NOMO-1 (cell line): ENCODE results near the gene PSMD8.
A peak's percentile ranks its signal among the peaks of the same experiment; 100 is the strongest.

Experiments
- DNase-seq, 2 experiments: peaks; one replicate each; lab custom pipeline; 2025; ENCODE audit not compliant: unreplicated experiment in 2 of 2; lab: John Stamatoyannopoulos, UW

The PSMD8 gene

DNA sequence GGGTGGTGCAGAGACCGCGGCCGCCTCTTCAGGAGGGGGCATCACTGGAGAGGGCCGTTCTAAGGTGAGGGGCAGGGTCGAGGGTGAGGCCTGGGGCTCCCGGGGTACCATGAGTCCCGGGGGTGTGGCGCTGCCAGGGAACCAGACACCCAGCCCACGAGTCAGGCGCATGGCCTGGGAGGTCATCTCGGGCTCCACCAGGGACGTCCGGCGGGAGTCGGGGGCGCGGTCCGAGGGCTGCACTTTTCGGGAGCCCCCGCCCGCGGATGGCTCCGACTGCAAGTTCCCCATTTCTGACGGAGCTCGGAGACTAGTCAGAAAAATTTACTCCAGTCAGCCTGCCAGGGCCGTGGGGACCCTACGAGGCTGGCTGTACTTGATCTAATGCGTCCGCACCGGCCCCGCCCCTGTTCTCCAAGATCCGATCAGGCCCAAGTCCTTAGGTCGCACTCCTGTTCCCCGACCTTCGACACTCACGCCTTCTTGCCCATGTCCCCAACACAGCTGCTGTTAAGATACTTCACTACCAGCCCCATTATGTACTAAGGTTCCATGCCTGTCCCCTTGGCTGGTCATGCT, 12.7 kb downstream of the PSMD8 start:
- DNase-seq, result peak; percentile 41 to 62

DNA sequence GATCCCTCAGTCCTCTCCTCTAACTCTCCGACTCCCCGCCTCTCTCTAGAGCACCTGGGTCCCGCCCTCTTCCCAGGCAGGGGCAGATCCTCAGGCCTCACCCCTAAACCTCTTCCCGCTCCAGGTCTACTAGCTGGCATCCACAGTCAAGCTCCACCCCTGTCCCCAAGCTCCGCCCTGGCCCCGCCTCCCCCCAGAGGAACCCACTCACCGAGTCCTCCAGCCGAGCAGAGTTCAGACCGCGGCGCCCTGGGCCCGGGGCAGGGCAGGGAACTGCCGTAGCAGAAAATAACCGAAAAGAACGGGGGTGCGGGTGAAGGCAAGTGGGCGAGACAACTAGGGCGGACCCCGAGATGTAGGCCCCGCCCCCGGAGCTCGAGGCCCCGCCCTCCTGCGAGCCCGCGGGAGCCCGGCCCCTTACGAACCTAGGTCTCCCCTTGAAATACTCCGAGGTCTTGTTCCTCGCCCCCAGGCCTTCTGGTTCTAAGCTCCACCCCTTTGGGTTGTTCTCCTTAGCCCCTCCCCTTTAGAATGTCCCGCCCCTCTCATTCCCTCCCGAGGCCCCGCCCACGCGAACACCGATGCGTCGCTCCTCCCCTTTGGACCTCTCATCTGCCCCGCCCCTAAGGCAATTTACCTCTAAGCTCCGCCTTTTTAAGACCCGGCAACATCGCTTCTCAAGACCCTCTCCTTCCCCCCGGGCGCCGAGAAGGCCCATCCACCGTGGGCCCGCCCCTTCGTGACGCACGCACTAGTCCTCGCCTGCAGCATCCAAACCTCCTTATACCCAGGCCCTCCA, 13.4 kb downstream of the PSMD8 start, which contains the start of gene GGN:
TSS of gene GGN (minus strand) at position 485 of the 799 bp plus-strand sequence. CDS start 773 bp downstream, outside the sequence.
- DNase-seq, result peak; percentile 54 to 62

DNA sequence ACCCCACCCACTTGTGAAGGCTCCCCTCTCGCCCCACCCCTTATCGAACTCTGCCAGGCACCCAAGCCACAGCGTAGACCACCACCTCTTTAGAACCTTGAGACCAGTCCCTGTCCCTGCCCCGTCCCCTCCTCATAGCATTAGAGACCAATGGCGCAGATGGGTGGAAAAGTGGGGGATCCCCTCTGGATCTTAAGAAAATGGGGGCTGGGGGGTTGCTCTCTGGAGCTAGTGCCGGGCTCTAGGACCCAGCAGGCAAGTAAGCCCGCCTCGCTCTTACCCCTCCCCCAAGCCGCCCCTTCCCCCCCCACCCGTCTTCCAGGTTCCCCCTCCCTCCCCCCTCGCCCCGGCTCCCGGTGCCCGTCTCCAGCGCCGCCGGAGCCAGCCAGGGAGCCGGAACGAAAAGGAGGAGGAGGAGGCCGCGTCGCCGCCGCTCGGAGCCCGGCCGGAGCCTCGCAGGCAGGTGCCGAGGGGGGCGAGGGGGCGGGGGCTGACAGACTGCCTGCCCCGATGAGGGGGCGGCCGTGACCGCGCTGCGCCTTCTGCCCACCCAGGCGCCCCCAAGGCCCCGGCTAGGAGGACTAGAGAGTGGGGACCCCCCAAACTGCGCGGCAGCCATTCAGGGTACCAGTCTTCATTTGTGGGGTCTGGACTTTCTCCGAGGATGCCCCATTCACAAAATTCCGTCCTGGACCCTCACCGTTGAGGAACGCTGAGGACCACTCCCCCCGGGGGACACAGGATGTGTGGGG, 14.2 kb downstream of the PSMD8 start, which contains the start of gene SPRED3:
TSS of gene SPRED3 (plus strand) at position 349 of the 752 bp plus-strand sequence. CDS start 1,606 bp downstream, outside the sequence.
- DNase-seq, result no peak

DNA sequence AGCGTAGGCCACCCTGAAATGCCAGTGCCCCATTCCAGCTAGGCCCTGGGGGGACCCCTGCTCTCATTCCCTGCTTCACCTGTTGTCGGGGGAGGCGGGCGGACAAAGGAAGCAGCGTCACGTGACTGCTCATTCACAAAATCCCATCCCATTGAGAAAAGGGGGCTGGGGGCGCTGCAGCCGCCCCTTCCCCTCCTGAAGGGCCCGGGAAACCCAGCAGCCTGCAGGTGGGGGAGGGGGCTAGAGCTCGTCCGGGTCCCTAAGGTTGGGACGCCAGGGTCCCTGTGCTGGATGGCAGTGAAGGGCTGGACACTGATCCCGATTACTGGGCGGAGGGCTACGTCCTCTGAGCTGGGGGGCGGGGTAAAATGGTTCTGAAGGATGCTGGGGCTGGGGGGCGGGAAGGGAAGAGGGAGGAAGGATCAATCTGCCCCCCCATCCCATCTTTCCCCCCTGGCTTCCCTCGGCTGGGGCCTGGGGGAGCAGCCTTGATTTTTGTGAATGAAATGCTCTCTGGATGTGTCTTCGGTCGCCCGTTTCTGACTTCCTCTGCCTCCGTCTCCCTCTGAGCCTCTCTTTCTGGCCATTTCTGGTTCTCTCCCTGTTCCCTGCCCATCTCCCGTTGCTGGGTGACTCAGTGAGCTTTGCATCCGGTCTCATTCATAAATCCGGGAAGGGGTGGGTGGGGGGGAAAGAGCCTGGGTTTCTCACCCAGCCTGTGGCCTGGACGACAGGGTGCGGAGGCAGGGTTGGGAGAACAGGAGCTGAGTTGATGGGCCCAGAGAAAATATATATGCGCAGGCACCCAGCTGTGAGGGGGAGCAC, 14.9 kb downstream of the PSMD8 start:
- no peak for DNase-seq

DNA sequence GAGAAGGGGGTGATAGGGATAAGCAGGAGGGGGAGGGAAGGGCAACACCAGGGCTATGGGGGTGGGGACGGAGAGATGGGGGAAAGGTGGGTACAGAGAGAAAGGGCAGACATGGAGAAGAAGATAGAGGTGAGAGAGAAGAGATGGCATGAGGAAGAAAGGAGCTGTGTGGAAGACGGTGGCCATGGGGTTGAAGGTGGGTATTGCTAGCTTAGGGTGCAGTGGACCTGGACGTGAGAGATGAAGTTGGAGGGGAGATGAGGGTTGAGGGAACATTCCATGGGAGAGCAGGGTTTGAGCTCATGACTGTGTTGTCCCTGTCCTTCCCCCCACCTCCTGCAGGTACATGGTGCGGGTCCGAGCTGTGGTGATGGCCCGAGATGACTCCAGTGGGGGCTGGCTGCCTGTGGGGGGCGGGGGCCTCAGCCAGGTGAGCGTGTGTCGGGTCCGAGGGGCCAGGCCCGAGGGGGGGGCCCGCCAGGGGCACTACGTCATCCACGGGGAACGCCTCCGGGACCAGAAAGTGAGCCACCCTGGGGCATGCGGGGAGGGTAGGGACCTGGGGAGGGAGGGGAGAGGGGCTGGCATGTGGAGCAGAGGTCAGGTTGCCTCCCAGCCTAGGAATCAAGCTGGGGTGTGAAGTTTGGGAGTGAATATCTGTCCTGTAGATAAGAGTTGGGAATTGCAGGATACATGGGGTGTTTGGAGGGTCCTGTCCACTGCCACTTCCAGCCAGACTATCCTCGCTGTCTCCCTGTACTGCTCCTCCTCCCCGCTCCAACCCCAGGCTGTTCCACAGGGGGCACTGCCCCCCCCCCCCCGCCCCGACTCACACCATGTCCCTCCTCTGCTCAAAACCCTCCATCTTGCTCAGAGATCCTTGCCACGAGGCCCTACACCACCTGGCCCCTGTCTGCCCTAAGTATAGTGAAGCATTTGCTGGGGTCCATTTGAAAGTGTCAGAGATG, 15.9 kb downstream of the PSMD8 start:
- no peak for DNase-seq

DNA sequence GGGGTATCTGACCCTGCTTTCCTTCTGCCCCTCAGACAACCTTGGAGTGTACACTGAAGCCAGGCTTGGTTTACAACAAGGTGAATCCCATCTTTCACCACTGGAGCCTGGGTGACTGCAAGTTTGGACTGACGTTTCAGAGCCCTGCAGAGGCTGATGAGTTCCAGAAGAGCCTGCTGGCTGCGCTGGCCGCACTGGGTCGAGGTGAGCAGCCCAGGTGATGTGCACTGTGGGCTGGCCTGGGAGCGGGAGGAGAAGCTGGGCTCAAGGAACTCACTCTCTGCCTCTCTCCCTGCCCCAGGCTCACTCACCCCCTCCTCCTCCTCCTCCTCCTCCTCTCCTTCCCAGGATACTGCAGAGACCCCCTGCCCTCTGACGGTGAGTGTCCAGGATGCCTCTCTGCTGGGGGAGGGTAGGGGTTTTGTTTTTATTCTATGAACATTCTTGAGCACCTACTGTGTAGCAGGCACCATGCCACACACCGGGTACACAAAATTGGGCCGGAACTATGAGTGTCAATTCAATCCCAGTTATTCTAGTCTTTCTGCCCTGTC, 17.6 kb downstream of the PSMD8 start:
- no peak for DNase-seq

DNA sequence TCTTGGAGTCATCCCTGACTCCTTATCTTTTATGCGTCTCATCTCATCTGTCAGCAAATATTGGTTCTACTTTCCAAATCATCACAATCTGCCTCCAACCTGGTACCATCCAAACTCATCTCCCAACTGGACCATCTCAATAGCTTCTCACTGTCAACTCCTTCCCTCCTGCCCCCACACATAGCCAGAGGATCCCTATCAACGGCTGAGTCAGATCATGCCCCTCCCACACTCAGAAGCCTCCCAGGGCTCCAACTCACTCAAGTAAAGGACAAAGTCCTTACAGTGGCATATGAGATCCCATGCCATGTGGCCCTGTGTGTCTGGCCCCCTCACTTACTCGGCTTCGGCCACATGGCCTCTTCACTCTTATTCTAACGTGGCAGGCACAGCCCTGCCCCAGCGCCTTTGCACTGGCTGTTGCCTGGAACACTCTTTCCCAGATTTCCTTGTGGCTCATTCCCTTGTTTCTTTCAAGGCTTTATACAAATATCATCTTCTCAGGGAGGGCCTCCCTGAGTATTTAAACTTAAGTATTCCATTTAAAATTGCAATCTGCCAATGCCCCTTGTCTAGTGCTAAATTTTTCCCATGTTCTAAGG, 18.4 kb downstream of the PSMD8 start:
- DNase-seq, result no peak

DNA sequence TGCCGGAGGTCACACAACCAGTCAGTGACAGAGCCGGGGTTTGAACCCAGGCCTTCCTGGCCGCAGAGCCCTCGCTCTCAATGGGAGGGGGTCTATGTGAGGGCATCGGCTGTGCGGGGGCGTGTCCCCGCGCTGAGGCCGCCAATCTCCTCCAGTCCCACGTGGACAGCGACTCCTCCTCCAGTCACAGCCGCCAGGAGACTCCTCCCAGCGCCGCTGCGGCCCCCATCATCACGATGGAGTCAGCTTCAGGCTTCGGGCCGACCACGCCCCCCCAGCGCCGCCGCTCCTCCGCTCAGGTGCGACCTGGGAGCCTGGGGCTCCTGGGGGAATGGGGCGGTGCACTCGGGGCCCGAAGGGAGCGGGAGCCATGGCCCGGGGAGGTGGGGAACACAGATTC, 20.1 kb downstream of the PSMD8 start:
- no peak for DNase-seq

DNA sequence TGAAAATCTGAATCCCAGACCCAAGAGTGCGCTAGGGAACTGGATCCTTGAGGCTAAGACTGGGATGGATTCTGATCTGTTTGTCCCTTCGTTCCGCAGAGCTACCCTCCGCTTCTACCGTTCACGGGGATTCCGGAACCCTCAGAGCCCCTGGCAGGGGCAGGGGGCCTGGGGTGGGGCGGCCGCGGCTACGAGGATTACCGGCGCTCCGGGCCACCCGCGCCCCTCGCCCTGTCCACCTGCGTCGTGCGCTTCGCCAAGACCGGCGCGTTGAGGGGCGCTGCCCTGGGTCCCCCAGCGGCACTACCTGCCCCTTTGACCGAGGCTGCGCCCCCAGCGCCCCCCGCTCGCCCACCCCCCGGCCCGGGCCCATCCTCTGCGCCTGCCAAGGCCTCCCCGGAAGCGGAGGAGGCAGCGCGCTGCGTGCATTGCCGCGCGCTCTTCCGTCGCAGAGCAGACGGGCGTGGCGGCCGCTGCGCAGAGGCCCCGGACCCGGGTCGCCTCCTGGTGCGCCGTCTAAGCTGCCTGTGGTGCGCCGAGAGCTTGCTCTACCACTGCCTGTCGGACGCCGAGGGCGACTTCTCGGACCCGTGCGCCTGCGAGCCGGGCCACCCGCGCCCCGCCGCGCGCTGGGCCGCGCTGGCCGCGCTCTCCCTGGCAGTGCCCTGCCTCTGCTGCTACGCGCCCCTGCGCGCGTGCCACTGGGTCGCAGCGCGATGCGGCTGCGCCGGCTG, 21.2 kb downstream of the PSMD8 start:
- no peak for DNase-seq

DNA sequence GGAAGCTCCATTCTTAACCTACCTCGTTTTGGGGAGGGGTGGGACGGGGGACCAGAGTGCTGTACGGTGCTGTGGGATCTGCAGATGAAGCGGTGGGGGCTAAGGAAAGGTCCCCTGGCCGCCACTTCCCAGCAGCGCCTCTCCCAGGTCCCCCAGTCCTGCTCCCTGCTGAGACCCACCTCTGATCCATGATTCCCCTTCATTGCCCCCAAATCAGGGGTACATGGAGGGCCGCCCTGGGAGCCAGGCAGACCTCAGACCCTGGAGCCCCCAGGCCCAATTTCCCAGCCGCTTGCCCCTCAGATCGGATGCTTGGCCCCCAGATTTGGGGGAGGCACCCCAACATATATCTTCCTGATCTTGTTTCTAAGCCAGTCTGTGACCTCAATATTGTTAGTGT, 24.7 kb downstream of the PSMD8 start:
- no peak for DNase-seq

DNA sequence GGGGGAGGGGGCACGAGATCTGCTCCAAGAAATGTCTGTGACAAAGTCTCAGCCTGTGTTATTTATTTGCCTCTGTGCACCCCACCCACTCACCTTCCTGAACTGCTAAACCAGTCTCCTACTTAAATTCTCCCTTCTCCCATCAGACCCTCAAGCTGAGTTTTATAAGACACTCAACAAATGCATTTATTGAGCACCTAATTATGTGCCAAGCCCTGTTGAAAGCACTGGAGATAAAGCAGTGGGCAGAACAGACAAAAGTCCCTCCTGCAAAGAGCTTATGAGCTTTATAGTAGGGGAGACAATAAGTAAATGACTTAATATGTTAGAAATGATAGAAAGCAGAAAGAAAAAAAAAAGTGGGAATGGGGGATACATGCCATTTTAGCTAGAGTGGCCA, 25.2 kb downstream of the PSMD8 start:
- no peak for DNase-seq

DNA sequence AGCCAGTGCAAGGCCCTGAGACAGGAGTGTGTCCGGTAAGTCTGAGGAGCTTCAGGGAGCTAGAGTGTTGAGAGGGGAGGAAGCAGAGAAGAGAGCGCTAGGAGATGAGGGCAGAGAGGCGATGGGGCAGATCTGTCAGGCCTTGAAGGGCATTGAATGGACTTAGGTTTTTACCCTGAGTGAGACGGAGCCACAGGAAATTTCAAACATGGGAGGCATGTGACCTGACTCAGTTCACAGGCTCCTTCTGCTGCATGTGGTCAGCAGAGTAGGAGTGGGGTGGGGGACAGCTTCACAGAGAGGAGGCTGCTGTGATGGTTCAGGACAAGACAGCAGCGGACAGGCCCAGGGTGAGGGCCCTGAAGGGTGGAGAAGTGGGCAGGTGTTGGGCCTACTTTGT, 26.0 kb downstream of the PSMD8 start:
- no peak for DNase-seq

DNA sequence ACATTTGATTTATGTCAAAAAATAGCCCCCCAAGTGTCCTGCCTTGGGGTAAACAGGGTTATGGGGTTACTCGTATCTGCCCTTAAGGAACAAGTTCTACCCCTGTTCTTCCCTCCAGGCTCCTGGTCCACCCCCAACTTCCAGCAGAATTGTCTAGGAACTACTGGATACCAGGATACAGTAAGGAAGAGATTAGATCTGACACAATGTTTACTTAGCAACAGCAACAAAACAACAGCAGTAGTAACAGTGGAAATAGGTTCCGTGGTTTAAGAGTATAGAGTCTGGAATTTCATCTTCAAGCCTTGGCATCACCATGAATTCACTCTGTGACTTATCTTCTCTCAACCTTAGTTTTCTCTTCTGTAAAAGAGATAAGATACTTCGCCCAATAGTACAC, 26.8 kb downstream of the PSMD8 start:
- no peak for DNase-seq

DNA sequence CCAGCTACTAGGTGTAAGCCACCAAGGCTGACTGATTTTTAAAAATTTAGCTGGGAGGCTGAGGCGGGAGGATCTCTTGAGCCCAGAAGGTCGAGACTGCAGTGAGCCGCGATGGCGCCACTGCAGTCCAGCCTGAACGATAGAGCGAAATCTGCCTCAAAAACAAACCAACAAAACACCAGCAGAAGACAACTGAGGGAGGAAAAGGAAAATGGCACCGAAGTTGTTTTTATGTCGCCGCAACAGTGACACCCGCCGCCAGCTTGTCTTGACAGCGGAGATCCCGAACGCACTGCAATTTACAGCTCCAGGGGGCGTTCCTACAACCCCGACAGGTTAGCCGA, 28.2 kb downstream of the PSMD8 start:
- DNase-seq, result no peak

DNA sequence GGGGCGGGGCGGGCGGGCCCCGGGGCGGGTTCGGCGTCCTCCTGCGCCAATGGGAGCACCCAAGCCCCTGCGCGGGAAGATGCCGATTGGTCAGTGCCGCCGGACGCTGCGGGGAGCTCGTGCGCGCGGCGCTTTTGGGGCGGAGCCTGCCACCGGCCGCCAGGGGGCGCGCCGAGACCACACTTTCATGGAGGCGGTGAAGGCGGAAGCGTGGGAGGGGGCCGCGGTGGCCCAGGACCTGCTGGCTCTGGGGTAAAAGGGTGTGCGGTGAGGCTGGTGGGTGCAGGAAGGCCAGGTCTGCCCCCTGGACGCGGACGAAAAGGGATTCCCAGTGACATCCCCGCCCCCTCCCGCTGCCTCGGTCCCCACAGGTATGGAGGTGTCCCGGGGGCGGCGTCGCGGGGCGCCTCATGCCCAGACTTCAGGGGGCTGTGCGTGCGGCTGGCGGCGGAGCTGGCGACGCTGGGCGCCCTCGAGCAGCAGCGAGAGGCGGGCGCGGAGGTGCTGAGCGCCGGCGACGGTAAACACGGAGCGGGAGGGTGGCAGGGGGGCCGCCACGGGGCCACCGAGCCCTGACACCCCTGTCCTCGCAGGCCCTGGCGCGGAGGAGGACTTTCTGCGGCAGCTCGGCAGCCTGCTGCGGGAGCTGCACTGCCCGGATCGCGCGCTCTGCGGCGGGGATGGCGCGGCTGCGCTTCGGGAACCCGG, 28.8 kb downstream of the PSMD8 start, which contains the start of gene FAM98C:
TSS of gene FAM98C (plus strand) at position 127 of the 708 bp plus-strand sequence. CDS start at position 188, 61 bp downstream.
- peak; percentile 96 for DNase-seq

DNA sequence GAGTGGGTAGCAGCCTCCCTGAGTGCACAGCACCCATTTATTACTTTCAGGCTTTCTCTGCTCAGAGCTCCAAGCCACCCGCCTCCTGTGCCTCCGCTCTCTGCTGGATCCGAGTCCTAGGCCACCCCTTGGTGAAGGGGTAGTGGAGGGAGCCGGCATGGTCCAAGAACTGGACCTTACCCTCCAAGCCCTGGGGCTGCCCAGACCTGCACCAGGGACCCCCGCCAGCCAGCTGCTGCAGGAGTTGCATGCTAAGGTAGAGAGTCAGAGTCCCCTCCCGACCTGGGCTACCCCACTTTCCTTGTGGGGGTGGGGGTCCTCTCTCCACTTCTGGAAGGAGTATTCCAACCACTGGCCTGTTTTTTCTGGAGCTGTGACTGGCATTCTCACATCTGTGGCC, 30.5 kb downstream of the PSMD8 start:
- DNase-seq, result no peak

DNA sequence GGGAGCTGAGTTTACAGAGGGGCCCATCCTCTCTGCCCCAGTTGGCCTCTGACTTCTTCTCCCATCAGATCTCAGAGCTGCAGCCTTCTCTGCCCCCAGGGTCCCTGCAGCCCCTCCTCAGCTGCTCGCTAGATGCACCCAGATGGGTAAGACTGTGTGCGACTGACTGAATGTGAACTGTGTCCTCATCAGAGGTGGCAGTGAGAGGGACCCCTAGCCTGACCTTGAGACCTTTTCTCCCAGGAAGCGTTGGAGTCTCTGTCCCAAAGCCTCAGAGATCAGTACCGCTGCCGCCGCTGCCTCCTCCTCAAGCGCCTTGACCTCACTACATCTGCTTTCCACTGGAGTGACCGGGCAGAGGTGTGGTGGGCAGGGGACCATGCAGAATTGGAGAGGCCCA, 30.9 kb downstream of the PSMD8 start:
- no peak for DNase-seq
